ENCODE results near the gene GRK5. TPM values are rescaled to one million over a fixed set of nuclear protein-coding genes. Genes with fewer than 3 reads are reported as not detected.

The GRK5 gene
- total RNA-seq, 4 donors from 2014 or later = 6.2 to 12.5 (median 9.1) TPM

DNA sequence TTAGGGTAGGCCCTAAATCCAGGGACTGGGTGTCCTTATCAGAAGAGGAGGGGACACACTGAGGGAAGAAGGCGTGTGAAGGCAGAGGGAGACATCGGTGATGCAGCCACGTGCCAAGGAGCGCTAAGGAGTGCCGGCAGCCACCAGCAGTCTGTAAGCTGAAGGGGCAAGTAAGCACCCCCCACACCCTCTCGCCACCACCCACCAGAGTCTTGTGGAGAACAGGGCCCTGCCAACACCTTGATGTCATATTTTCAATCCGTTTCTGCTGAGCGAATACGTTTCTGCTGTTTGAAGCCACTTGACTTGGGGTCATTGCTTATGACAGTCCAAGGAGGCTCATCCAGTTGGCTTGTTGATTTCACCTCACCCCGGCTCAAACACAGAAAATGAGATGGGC lies 297.3 kb downstream of the GRK5 start:
- H3K27ac ChIP-seq = no peak overlapping the region
- TF ChIP-seq POLR2A (IDR thresholded peaks at IDR 0.05) = no peak
- TF ChIP-seq, protein P1, sequence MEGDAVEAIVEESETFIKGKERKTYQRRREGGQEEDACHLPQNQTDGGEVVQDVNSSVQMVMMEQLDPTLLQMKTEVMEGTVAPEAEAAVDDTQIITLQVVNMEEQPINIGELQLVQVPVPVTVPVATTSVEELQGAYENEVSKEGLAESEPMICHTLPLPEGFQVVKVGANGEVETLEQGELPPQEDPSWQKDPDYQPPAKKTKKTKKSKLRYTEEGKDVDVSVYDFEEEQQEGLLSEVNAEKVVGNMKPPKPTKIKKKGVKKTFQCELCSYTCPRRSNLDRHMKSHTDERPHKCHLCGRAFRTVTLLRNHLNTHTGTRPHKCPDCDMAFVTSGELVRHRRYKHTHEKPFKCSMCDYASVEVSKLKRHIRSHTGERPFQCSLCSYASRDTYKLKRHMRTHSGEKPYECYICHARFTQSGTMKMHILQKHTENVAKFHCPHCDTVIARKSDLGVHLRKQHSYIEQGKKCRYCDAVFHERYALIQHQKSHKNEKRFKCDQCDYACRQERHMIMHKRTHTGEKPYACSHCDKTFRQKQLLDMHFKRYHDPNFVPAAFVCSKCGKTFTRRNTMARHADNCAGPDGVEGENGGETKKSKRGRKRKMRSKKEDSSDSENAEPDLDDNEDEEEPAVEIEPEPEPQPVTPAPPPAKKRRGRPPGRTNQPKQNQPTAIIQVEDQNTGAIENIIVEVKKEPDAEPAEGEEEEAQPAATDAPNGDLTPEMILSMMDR (IDR thresholded peaks at IDR 0.05 in 4 of 5, conservative IDR thresholded peaks at IDR 0.05 in 1 of 5) = no peak
- no peaks in the 10 kb centered on the region for H3K27me3 ChIP-seq
- in situ Hi-C loops (cut with MboI; ENCODE audit: low sequenced_read_pairs in 4 of 4) = no loop called here
- no peaks in the 10 kb centered on the region for H3K36me3 ChIP-seq
- intact Hi-C loops (cut with DNase I; ENCODE audit: low total_unique reads) = no loop called here
- no peak for DNase-seq
- no peaks in the 10 kb centered on the region for H3K4me1 ChIP-seq
- no peak for ATAC-seq
- no peak overlapping the region for H3K4me3 ChIP-seq
- no peaks in the 10 kb centered on the region for H3K9me3 ChIP-seq

DNA sequence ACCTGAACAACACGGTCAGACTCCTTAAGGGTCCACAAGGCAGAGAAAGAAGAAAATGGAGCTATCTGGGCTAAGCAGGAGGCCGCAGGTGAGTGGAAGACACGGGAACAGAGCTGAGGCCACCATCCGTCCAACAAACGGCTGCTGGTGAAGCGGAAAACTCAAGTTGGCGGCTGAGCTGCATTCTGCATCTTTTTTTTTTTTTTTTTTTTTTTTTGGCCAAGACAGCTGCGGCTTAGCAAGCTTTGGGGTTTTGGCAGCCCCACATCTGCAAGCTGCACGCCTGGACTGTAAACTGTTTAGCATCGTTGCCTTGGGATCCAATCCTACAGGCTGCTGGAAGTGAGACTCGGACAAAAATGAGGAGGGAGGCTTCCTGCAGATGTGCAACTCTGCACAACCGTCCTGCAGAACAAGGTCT lies 297.8 kb downstream of the GRK5 start:
- no peak for TF ChIP-seq POLR2A (IDR thresholded peaks at IDR 0.05)
- TF ChIP-seq, protein P1 (IDR thresholded peaks at IDR 0.05 in 4 of 5, conservative IDR thresholded peaks at IDR 0.05 in 1 of 5) = no peak
- ATAC-seq (no peak), DNase-seq (no peak)
- H3K36me3 ChIP-seq = no peaks in the 10 kb centered on the region
- H3K27ac ChIP-seq = no peak overlapping the region
- no peaks in the 10 kb centered on the region for H3K9me3 ChIP-seq
- in situ Hi-C loops (cut with MboI; ENCODE audit: low sequenced_read_pairs in 4 of 4) (no loop called here), intact Hi-C loops (cut with DNase I; ENCODE audit: low total_unique reads) (no loop called here)
- no peaks in the 10 kb centered on the region for H3K27me3 ChIP-seq
- H3K4me3 ChIP-seq = no peak overlapping the region
- peaks cover 1 to 2% of the 10 kb centered on the region in 2 donors for H3K4me1 ChIP-seq

Small RNA genes lying within 50 kb of the gene (microRNA-seq; reads per million reads assigned to microRNA genes)
- gene MIR4681 (ENCODE audit: borderline replicate concordance in 2 of 2) = 0 reads per million in 2 donors

Other genes starting within 250 kb of the GRK5 start
- 10 to 100 TPM; 10.5 to 25.2 (median 17.4) TPM for gene NANOS1, start 177.9 kb upstream of the GRK5 start, total RNA-seq
- 100 to 1,000 TPM; 136 to 240 (median 191) TPM for gene EIF3A, start 126.8 kb upstream of the GRK5 start, total RNA-seq
- 10 to 100 TPM; 25.7 to 59.5 (median 43.7) TPM for gene DENND10, start 103.5 kb upstream of the GRK5 start, total RNA-seq
- gene SFXN4, start 41.9 kb upstream of the GRK5 start, total RNA-seq = 10 to 100 TPM; 25.6 to 69.7 (median 39.8) TPM
- gene PRDX3, start 28.8 kb upstream of the GRK5 start, total RNA-seq = 100 to 1,000 TPM; 227 to 342 (median 250) TPM